ENCODE data around the gene SHROOM1. TPM values are rescaled to one million over a fixed set of nuclear protein-coding genes. Genes with fewer than 3 reads are reported as not detected.

SHROOM1 gene
- total RNA-seq, 2 donors from 2014 or later: 6.6 to 14.4 TPM

DNA sequence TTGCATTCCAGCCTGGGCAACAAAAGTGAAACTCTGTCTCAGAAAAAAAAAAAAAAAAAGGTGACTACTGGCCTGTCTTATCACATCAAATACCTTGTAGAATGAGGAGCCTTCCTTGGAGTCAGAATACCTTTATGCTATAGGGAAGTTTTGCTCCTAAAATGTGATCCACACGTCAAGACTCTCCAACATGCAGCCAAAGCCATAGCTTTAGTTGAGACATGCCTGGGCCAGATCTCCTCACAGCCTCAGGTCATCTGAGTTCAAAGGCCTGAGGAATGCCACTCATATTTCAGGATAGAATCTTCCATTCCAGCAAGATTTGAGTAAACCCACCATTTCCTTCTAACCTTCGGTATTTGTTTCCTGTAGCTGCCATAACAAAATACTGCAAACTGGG, 31.1 kb downstream of the SHROOM1 start:
- H3K36me3 Mint-ChIP-seq (ENCODE audit: low read depth): no peaks in the 10 kb centered on the region
- DNase-seq: no peak
- Histone ChIP-seq H3K4me1 (ENCODE audit: control insufficient read depth, insufficient read depth, low read length) (peaks cover 7% of the 10 kb centered on the region), H3K9ac (ENCODE audit: extremely low read depth, low read length, poor library complexity, severe bottlenecking) (no peak overlapping the region), H3K27ac (ENCODE audit: low read depth, low read length) (no peak overlapping the region), H3K27me3 (ENCODE audit: control insufficient read depth, insufficient read depth, low read length, poor library complexity, severe bottlenecking) (peaks cover 7% of the 10 kb centered on the region), H3K4me3 (ENCODE audit: low read length) (no peak overlapping the region), H3K9me3 (ENCODE audit: control insufficient read depth, low read length) (no peaks in the 10 kb centered on the region), H3K36me3 (ENCODE audit: control insufficient read depth, insufficient read depth, low read length) (no peaks in the 10 kb centered on the region)
- H3K4me1 Mint-ChIP-seq: peaks cover 10% of the 10 kb centered on the region
- H3K27ac Mint-ChIP-seq: no peak overlapping the region
- no peak overlapping the region for H3K4me3 Mint-ChIP-seq
- TF ChIP-seq, protein P1, sequence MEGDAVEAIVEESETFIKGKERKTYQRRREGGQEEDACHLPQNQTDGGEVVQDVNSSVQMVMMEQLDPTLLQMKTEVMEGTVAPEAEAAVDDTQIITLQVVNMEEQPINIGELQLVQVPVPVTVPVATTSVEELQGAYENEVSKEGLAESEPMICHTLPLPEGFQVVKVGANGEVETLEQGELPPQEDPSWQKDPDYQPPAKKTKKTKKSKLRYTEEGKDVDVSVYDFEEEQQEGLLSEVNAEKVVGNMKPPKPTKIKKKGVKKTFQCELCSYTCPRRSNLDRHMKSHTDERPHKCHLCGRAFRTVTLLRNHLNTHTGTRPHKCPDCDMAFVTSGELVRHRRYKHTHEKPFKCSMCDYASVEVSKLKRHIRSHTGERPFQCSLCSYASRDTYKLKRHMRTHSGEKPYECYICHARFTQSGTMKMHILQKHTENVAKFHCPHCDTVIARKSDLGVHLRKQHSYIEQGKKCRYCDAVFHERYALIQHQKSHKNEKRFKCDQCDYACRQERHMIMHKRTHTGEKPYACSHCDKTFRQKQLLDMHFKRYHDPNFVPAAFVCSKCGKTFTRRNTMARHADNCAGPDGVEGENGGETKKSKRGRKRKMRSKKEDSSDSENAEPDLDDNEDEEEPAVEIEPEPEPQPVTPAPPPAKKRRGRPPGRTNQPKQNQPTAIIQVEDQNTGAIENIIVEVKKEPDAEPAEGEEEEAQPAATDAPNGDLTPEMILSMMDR (conservative IDR thresholded peaks at IDR 0.05): no peak
- no peaks in the 10 kb centered on the region for H3K9me3 Mint-ChIP-seq
- H3K27me3 Mint-ChIP-seq (ENCODE audit: insufficient read depth): peaks cover 25% of the 10 kb centered on the region
- 96 to 100% methylated on average over 1 to 2 of the region's 2 CpGs for WGBS, 2 experiments (ENCODE audit: insufficient coverage in 1 of 2, insufficient read length in 1 of 2)

DNA sequence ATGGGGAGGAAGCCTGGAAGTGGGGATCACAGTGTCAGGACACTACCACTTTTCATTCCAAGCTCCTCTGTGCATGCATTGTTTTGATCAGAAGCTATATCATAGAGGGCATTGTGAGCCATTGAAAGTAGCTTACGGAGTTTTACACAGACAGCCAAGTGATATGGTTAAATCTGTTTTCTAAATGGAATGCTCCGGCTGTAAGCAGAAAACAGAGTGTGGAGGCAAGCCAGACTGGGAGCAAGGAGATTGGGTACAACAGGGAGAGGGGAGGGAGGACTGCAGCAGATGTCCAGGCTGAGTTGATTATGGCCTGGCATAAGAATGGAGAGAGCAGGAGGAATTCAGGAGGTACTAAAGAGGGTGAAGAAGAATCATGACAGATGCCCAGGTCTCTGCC, 32.8 kb downstream of the SHROOM1 start:
- Histone ChIP-seq H3K27ac (ENCODE audit: low read depth, low read length) (no peak overlapping the region), H3K4me3 (ENCODE audit: low read length) (no peak overlapping the region), H3K36me3 (ENCODE audit: control insufficient read depth, insufficient read depth, low read length) (no peaks in the 10 kb centered on the region), H3K27me3 (ENCODE audit: control insufficient read depth, insufficient read depth, low read length, poor library complexity, severe bottlenecking) (peaks cover 11% of the 10 kb centered on the region), H3K9me3 (ENCODE audit: control insufficient read depth, low read length) (no peaks in the 10 kb centered on the region), H3K4me1 (ENCODE audit: control insufficient read depth, insufficient read depth, low read length) (peaks cover 7% of the 10 kb centered on the region), H3K9ac (ENCODE audit: extremely low read depth, low read length, poor library complexity, severe bottlenecking) (no peak overlapping the region)
- WGBS, 2 experiments (ENCODE audit: insufficient coverage in 1 of 2, insufficient read length in 1 of 2): 89 to 95% methylated on average over 2 of the region's 2 CpGs
- H3K27me3 Mint-ChIP-seq (ENCODE audit: insufficient read depth): peaks cover 17% of the 10 kb centered on the region
- H3K36me3 Mint-ChIP-seq (ENCODE audit: low read depth): no peaks in the 10 kb centered on the region
- no peak for DNase-seq
- H3K4me1 Mint-ChIP-seq: peaks cover 10% of the 10 kb centered on the region
- no peak overlapping the region for H3K27ac Mint-ChIP-seq
- TF ChIP-seq, protein P1 (conservative IDR thresholded peaks at IDR 0.05): no peak
- no peak overlapping the region for H3K4me3 Mint-ChIP-seq
- H3K9me3 Mint-ChIP-seq: no peaks in the 10 kb centered on the region

DNA sequence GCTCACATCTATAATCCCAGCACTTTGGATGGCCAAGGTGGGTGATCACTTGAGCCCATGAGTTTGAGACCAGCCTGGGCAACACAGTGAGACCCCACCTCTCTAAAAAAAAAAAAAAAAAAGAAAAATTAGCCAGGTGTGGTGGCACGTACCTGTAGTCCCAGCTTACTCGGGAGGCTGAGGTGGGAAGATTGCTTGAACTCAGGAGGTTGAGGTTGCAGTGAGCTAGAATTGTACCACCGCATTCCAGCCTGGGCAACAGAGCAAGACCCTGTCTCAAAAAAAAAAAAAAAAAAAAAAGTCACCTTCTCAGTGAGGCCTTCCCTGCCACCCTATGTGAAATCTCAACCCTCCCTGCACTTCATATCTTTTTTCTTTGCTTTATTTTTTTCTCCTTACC, 39.4 kb downstream of the SHROOM1 start:
- no peak overlapping the region for H3K4me3 Mint-ChIP-seq
- TF ChIP-seq, protein P1 (conservative IDR thresholded peaks at IDR 0.05): no peak
- H3K27ac Mint-ChIP-seq: no peak overlapping the region
- no peaks in the 10 kb centered on the region for H3K36me3 Mint-ChIP-seq (ENCODE audit: low read depth)
- Histone ChIP-seq H3K27ac (ENCODE audit: low read depth, low read length) (no peak overlapping the region), H3K9me3 (ENCODE audit: control insufficient read depth, low read length) (no peaks in the 10 kb centered on the region), H3K36me3 (ENCODE audit: control insufficient read depth, insufficient read depth, low read length) (no peaks in the 10 kb centered on the region), H3K4me3 (ENCODE audit: low read length) (no peak overlapping the region), H3K9ac (ENCODE audit: extremely low read depth, low read length, poor library complexity, severe bottlenecking) (no peak overlapping the region), H3K4me1 (ENCODE audit: control insufficient read depth, insufficient read depth, low read length) (peaks cover 5% of the 10 kb centered on the region), H3K27me3 (ENCODE audit: control insufficient read depth, insufficient read depth, low read length, poor library complexity, severe bottlenecking) (peaks cover 12% of the 10 kb centered on the region)
- H3K4me1 Mint-ChIP-seq: peaks cover 29% of the 10 kb centered on the region
- H3K27me3 Mint-ChIP-seq (ENCODE audit: insufficient read depth): peaks cover 11% of the 10 kb centered on the region
- DNase-seq: no peak
- H3K9me3 Mint-ChIP-seq: no peaks in the 10 kb centered on the region
- 95% methylated on average over 3 of the region's 3 CpGs; no CpG with 5 or more reads in 1 of the 2 experiments for WGBS, 2 experiments (ENCODE audit: insufficient coverage in 1 of 2, insufficient read length in 1 of 2)

All from endodermal cell (in vitro differentiated cells).